Right renal cortex interstitium (tissue), 3 donors: ENCODE results near the gene ARF3. TPM values are rescaled to one million over a fixed set of nuclear protein-coding genes. Genes with fewer than 3 reads are reported as not detected.
A peak's percentile ranks its signal among the peaks of the same experiment; 100 is the strongest.
"Not testable (repeated sequence)": the region's sequence is repeated elsewhere in the genome, so short reads cannot be mapped to it uniquely, and the experiment has no call there.

ENCODE experiments used
- DNase-seq, 3 donors: peaks; one replicate each; pipeline ENCODE4 v3.0.0-alpha.2; 2013; ENCODE audit warnings: low read depth in 3 of 3, low spot score in 2 of 3
- polyA plus RNA-seq, 3 donors: library from polyadenylated mRNA; unstranded; fragments of 120-200 nt; gene quantifications; one replicate each; pipeline ENCODE4 v1.2.1, GENCODE V29; 2013; ENCODE audit not compliant: insufficient read length in 3 of 3

Gene ARF3
- polyA plus RNA-seq, 3 donors, result 129 to 153 (median 147) TPM

DNA sequence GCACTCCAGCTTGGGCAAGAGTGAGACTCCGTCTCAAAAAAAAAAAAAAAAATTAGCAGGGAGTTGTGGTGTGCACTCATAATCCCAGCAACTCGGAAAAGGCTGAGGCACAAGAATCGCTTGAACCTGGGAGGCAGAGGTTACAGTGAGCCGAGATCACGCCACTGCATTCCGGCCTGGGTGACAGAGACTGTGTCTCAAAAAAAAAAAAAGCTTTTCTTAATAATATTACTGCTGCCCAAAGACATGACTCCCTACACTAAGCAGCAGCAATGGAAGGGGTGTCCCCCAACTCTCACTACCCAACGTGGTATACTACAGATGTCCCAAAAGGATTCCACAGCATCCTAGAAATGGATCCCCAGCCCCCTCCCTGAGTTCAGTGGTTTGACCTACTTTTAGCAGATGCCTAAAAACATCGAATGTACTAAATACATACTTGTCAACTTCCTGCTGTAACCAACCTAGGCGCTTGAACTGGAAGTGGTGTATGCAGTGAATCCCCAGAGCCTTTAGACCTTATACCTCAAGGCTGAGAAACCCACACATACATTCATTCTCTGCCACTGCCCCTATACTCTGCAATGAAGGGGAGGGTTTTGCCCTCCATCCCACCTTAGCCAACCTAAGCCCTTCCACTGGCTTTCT, 23.5 kb downstream of the ARF3 start:
- no peak for DNase-seq

DNA sequence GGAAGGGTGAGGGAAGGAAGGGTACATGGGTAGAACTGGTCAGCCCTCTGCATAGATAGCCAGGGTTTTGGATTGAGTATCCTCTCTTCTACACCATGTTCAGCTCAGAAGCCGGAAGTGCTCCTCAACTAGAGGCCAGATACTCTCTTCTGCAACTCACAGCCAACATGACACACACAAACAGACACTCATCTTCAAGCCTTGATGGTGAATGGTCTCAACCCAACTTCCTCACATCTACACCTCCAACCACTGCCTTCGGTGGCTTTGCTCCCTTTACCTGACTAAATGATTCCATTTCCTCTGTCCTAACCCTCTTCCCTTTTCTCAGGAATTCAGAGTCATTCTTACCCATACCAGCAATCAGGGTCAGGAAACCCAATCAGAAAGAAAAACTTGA, 24.4 kb downstream of the ARF3 start:
- DNase-seq, result no peak

DNA sequence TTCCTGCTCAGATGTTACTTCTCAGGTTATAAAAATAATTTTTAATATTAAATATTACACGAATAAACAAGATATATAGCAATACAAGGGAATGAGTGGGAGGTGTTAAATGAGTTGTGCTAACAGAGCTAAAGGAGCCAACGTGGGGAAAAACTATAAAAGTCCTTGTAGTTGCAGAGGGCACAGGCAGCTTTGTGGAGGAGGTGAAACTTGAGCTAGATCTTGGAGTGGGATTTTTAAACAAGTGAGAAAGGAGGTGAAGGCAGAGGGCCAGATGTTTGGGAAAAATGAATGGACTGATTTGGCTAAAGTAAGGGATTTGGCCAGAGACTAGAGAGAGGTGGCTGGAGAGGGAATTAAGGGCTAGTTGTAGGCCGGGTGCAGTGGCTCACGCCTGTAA, 26.8 kb downstream of the ARF3 start:
- DNase-seq, result no peak

DNA sequence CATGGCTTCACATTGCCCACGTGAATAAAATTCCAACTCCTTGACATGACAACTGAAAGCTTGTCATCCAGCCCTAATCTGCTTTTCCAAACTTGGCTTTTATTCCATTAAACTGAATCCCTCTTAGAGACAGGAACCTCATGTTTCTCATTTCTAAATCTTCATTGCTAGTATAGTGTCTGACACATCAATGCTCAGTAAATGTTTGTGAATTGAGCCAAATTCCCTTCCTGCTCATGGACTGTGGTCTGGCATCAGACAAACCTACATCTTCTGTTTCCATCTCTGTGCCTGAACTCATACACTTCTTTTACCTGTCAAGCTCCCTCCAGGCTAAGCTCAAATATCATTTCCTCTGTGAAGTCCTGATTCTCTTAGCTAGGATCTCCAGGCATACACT, 27.7 kb downstream of the ARF3 start:
- no peak for DNase-seq

DNA sequence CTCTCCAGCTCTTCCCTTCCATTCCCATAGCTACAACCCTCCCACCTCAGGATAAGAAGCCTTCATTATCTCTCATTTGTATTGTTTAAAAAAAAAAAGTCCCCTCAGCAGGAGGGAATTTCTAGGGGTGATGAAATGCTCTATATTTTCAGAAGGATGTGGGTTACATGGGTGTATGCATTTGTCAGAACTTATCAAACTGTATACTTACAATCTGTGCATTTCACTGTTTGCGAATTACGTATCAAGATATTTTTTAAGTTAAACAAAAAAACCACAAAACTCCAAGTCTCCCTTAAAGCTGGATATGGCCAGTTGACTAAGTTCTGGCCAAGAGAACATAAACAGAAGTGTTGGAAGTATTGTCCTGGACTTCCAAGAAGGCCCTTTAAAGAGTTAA, 30.0 kb downstream of the ARF3 start:
- DNase-seq, result no peak

DNA sequence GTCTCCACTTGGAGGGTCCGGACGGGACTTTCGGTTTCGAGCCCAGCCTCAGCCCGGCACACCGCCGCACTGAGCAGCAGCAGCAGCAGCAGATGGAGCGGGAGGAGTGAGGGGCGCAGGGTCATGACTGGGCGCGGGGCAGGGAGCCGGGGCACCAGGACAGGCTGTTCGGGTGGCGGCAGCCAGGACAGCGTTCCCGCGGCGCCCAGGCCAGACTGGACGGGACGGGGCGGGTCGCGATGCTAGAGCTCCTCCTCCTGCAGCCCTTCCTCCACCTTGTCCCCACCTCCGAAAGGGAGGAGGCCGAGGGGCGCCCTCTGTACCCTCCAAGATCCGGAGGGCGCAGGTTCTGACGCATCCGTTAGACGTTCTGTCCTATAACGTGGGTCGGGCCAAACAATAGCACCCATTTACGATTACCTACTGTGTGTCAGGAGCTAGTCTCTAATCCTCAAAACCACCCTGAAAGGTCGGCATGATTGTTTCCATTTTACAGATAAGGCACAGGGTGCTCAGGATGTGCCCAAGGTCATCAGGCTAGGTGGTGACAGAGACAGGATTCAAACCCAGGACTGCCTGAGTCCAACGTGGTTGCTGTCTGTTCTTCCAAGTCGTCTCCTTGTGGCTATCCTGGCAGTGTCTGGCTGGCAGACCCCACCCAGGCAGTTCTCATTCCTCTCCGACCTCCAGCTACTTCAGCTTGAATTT, 31.8 kb downstream of the ARF3 start, which contains the start of gene FKBP11:
TSS of gene FKBP11 (minus strand) at position 189 of the 708 bp plus-strand sequence. CDS start at position 125, 64 bp downstream.
- no peak for DNase-seq

DNA sequence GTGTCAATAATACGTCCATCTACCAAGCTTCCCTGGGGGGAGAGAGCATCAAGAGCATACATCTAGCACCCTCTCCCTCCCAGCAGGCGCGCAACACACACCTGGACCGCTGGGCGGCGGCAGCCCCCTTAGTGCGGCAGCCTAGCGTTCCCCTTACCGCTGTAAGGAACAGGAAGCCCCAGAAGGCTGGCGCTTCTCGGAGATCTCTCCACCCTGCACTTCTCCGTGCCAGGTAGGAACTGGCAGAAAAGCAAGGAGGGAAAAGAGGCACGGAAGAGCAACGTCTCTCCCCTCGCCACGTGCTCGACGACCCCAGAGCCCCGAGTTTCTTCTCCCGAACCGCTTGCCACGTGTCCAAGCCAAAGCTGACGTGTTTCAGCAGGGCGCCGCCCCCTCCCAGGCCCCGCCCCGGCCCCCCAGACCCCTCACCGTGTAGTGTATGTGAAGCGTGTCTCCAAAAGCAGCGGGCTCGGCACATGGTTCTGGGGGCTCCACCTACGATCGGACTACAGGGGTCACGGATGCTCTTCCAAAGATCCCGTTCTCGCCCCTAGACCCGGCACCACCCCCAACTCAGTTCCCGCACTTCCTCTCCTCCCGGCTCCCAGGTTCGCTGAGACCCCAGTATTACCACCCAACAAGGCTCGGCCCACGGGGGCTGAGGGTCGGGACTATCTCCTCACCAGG, 32.5 kb downstream of the ARF3 start:
- DNase-seq, result peak in 1 of 3 donors; percentile 44

DNA sequence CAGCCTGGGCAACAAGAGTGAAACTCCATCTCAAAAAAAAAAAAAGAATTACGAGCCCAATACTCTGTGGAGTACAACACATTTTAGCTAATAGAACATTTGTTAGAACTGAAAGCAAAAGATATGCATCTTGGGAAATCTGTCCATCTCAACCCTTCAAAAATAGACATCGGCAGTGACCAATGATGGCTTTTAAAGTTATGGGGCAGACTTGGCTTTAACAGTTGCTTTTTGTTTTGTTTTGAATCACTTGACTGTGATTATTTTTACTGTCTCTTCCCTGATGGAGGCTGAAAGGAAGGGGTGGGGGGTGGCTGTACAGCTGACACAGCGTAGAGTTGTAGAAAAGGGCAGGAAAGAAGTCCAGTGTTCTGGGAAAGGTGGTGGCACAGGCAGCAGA, 34.2 kb downstream of the ARF3 start:
- DNase-seq, result no peak

DNA sequence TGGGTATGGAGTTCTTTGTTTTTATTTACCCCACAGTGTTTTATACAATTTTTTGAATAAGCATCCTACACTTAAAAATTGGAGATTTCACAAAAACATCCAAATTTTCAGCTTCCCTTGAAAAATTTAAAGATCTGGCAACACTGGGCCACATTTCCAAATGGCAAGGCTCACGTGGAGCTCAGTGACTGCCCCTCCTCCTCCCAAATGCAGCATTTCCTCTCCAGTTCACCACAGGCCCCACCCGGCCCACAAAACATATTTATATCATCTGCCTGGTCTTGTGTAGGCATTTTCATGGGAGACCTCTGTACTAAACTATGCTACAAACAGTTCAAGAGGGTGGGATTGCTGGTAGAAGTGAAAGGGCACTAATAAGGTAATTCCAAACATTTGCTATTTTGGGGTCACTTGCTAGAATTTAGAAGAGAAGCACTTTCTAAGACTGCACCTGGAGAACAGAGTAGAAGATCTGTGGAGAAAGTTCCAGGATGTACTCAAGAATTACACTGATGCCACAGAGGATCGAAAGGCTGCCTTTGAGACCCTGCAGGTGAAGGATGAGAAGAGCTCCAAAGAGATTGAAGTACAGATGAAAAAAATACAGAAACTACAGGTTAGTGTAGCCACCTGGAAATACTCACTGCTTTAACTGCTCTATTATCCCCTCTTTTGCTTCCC, 39.3 kb downstream of the ARF3 start:
- DNase-seq, result no peak

DNA sequence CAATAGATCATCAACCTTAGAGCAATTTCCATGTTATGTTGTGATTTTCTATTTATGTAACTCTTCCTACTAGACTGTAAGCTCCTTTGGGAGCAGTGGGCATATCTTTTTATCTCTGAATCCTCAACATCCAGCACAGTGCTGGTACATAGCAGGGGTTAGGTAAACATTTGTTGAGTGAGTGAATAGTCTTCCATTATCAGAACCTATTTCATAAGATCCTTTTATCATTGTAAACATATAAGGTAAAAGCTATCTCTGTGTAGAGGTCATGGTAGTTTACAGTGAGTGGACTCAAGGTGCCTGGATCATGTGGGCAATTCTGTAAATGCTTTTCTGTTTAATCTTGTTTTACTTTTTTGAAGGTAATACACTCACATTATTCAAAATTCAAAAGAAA, 47.1 kb downstream of the ARF3 start:
- no peak for DNase-seq

DNA sequence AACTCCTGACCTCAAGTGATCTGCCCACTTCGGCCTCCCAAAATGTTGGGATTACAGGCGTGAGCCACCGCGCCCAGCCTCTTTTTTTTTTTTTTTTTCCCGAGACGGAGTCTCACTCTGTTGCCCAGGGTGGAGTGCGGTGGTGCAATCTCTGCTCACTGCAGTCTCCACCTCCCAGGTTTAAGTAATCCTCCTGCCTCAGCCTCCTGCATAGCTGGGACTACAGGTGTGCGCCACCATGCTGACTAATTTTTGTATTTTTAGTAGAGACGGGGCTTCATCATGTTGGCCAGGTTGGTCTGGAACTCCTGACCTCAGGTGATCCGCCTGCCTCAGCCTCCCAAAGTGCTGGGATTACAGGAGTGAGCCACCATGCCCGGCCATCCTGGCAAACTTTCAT, 47.6 kb downstream of the ARF3 start:
- not testable (repeated sequence) for DNase-seq

DNA sequence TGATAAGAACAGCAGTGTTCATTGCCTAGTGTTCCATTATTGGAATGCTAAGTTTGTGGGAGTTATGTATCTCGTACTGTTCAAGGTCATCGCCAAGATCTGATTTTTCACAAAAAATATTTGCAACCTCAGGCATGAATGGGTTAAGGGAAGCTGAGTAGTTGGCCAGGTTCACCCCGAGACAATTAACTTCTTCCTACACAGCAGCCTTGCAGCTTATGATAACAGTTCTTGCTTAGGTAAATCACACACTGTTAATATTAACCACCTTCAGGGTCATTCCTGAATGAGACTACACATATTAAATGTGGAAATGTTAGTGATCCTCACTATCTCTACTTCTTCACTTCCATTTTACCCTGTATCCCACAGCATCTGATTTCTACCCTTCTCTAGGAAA, 50.0 kb downstream of the ARF3 start:
- no peak for DNase-seq

DNA sequence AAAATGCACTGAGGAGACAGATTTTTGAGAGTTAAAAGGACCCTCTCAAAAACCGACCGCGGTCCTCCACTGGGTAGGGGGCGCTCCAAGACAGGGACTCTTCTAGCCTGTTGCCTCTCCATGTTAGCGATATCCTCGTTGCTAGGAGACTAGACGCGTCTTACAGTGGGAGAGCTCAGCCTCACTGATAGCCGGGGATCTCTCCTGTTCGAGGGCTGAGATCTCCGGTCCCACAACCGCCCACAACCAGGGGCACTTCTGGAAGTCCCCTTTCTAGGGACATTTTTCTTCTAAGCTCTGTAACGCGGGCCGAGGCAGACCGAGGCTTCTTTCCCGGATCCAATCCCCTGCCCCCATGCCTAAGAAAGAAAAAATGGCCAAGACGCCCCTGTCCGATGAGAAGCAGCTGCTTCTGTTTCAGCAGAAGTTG, 53.3 kb downstream of the ARF3 start:
- peak in 2 of 3 donors; percentile 77 to 92 for DNase-seq

DNA sequence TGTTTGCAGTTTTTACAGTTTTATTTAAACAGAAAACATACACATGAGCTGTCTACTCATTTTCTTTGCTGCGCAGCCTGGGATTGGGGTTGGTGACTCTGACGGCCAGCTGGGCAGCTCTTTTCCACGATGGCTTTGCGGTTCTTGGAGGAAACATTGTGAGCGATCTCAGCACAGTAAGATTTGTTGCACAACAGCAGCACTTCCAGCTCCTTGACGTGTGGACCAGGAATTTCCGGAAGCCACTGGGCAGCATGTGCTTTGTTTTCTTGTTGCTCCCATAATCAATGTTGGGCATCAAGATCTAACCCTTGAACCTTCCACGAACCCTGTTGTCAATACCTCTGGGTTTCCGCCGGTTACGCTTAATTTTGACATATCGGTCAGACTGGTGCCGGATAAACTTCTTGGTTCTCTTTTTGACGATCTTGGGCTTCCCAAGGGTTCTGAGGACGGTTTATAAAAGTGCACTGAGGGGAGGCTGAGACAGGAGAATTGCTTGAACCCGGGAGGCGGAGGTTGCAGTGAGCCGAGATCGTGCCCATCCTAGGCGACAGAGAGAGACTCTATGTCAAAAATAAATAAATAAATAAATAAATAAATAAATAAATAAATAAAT, 53.8 kb downstream of the ARF3 start:
- no peak for DNase-seq

DNA sequence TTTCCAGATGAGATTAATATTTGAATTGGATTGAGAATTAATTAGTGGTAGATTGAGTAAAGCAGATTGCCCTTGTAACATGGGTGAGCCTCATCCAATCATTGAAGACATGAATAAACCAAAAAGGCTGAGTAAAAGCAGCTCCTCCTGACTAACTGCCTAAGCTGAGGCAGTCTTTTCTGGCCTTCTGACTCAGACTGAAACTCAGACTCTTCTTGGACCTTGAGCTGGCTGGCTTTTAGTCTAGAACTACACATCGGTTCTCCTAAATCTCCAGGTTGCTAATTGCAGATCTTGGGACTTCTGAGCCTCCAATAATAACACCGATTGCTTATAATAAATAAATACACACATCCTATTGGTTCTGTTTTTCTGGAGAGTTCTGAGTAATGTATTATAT, 56.0 kb downstream of the ARF3 start:
- DNase-seq, result no peak

DNA sequence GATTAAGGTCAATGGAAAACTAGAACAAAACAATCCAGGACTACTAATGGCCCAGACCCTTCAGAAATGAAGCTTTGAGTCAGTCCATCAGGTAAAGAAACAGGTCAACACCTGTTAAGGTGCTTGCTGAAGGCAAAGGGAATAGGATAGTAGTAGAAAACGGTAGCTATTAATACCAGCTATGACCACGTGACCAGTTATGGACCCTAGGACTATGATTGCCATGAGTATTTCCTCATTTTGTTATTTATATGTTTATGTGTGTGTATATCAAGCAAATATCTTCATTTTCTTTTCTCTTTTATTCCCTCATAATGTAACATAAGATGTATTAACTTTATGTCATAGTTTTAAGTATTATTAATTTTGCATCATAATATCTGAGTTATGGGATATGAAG, 57.6 kb downstream of the ARF3 start:
- DNase-seq, result no peak

DNA sequence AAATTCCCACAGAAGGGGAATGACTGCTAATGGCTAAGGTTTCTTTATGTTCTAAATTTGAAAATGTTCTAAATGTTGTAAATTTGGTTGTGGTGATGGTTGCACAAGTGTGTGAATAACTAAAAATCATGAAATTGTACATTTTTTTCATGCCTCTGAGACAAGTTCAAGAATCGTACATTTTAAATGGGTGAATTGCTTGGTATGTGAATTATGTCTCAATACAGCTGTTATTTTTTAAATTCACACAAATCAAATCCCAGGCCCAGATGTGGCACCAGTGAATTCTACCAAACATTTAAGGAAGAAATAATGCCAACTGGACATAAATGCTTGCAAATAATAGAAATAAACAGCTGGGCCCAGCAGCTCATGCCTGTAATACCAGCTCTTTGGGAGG, 63.0 kb downstream of the ARF3 start:
- DNase-seq, result no peak

DNA sequence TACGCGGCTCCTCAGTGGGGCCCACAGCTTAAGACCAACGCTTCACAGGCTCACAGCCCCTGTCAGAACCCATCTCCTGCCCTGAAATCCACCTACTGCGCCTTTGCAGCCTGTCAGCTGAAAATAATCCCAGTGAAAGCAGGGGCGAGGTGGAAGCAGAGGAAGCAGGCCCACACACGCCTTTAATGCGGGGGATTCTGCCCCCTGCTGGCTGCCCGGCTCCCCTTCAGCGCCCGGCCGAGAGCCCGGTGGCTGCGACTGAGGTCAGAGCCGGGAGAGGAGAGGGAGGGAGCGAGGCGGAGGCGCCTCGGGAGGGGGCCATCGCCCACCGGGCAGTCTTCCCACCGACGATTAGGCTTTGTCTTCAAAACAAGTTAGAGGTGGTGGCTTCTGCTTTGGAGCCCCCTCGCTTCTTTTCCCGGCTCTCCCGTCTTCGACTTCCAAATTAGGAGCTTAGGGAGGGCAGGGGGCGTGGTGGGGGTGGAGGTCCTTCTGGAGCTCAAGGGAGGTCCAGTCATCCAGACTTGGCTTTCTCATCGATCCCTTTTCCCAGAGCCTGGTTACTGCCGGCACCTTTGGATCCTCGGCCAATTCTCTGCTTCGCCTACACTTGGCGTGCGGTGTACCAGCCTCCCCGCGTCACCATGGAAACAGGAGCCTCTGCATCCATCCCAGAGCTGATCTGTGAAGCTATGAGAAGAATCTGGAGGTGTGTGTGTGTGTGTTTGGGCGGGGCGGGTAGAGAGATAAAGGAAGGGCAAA, 66.4 kb downstream of the ARF3 start:
- DNase-seq, result peak; percentile 47 to 65 (median 62)

DNA sequence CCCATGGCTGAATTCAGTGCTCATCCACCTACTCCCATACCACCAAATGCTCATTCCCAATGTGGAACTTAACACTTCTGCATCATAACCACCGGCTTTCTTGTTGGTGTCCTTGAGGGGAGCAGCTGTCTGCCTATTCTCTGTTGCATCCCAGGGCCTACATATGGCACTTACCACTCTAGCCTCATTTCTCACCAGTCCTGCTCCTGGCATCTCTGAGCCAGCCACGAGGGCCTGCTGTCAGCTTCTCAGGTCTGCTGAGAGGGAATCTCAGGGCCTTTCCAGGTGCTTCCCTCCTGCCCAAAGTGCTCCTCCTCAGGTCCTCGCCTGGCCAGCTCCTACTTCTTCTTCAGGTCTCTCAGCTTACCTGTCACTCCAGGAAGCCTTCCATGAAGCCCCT, 67.6 kb downstream of the ARF3 start:
- no peak for DNase-seq
